HT-29 (cell line): Measurements from ENCODE around the gene EYA3. TPM values are rescaled to one million over a fixed set of nuclear protein-coding genes. Genes with fewer than 3 reads are reported as not detected.
"Not testable (repeated sequence)": the region's sequence is repeated elsewhere in the genome, so short reads cannot be mapped to it uniquely, and the experiment has no call there.

Experiments
- DNase-seq: peaks from one replicate; pipeline ENCODE4 v3.0.0-alpha.2; 2015; ENCODE audit warnings: low spot score
- total RNA-seq: library from RNA; depleted of rRNA; stranded (reverse); fragments of >200 nt; shearing (Covaris generic); gene quantifications from 2 replicates; pipeline ENCODE4 v1.2.3, GENCODE V29; 2014

EYA3 gene
- total RNA-seq, 1 experiment from 2014 or later = 4.4 TPM

DNA sequence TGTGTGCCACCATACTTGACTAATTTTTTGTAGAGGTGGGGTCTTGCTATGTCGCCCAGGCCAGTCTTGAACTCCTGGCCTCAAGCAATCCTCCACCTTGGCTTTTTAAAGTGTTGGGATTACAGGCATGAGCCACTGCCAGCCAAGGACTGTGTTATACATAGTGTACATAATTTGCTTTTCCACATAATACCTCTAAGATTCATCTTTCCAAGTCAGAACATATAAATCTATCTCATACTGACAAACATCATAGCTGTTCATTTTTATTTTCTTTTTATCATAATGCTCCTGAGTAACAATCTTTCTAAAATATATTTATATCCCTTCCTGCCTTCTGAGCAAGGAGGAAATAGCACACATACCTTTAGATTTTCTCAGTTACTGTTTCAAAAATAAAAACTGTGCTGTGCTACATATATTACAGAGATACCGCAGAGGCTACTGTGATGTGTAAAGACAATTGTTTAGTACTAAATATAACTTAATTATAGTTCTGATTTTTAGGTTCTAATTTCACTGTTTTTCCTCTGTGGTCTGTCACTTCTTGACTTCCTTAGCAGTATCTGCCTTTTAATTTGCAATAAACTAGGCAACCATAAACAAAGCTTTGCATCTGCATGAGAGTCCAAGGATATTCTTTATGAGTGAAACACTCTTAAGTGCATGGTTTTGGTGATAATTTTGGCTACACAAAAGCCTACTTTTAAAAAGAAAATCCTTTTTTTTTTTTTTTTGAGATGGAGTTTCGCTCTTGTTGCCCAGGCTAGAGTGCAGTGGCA lies 59.3 kb downstream of the EYA3 start:
- no peak for DNase-seq

DNA sequence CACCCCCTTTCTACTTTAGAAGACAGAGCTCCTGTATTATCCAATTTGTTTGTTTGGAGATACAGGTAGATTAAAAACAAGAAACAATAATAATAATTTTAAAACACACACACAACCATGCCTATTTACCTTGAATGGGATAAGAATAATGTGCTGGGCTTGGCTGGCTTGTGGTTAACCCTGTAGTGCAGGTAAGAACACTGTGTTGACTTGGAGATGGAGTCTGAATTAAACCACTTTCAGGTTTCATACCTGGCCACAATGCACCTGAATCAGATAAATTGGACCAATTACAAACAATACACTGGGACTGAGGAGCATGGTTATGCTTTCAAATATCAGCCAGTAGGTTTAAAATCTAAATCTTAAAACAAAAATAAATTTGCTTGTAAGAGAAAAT lies 60.8 kb downstream of the EYA3 start:
- no peak for DNase-seq

DNA sequence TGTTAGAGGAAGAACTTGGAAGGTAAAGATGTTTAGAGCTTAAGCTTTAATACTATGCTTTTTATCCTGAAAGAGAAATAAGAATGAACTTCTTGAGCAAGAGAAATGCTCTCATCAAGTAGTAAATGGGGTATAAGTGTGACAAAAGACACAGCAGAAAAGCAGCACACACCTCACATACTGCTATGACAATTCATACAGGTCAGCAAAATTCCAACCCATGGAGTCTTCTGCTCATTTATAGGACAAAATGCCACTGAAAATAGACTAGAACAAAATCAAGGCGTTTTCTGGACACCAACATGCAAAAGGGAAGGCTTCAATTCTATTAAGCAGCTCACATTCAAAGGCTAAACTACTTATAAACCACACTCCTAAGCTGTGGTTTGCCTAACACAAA lies 61.2 kb downstream of the EYA3 start:
- no peak for DNase-seq

DNA sequence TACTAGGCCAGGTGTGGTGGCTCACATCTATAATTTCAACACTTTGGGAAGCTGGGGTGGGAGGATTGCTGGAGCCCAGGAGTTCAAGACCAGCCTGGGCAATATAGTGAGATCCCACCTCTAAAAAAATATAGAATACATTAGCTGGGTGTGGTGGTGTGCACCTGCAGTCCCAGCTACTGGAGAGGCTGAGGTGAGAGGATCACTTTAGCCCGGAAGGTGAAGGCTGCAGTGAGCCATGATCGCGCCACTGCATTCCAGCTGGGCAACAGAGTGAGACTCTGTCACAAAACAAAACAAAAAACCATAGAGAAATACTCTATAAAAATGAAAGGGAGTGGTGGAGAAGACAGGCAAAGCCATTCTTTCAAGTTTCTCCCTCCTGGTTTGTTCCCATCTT lies 62.1 kb downstream of the EYA3 start:
- no peak for DNase-seq

DNA sequence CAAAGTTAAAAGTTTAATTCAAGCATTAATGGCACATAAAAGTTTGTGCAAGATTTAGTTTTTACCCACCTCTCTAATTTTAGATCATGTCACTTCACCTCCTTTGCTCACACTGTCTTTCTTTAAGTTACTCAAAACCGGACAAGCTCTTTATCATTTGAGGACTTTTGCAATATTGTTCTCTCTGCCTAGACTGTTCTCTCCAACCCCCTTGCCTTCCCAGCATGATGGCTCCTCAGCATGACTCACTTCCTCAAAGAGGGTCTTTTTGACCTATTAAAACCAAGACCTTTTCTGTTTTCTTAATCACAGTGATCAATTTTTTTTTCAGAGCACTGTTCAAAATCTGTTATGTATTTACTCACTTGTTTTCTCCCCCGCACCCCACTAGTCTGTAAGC lies 67.3 kb downstream of the EYA3 start:
- DNase-seq = no peak

DNA sequence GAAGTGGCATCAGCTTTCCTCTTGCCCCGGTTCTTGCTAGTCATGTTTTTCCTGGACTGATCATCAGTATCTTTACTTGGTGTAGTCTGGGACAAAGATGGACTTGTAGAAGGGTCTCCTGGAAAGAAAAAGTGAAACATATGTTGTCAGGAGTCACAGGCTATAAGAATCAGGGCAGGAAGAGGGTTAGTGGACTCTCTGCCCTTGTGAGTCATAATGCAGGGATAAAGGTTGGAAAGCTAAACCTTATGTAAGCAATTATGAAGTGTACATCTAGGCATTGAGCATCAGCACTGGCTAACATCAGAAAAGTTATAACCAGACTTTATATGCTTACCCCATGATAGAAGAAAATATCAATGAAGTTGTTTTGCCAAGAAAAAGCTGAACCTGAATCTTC lies 77.4 kb downstream of the EYA3 start:
- no peak for DNase-seq

DNA sequence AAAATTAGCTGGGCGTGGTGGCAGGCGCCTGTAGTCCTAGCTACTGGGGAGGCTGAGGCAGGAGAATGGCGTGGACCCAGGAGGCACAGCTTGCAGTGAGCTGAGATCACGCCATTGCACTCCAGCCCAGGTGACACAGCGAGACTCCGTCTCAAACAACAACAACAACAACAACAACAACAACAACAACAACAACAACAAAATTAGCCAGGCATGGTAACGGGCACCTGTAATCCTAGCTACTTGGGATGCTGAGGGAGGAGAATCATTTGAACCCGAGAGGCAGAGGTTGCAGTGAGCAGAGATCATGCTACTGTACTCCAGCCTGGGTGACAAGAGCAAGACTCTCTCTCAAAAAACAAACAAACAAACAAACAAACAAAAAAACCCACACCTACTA lies 85.3 kb downstream of the EYA3 start:
- DNase-seq = not testable (repeated sequence)

DNA sequence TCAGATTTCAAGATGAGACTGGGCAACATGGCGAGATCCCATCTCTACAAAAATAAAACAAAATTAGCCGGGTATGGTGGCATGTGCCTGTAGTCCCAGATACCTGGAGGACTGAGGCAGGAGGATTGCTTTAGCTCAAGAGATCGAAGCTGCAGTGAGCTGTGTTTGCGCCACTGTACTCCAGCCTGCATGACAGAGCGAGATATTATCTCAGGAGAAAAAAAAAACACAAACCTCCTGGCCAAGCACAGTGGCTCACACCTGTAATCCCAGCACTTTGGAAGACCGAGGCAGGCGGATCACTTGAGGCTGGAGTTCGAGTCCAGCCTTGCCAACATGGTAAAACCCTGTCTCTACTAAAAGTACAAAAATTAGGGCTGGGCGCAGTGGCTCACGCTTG lies 85.8 kb downstream of the EYA3 start:
- no peak for DNase-seq

DNA sequence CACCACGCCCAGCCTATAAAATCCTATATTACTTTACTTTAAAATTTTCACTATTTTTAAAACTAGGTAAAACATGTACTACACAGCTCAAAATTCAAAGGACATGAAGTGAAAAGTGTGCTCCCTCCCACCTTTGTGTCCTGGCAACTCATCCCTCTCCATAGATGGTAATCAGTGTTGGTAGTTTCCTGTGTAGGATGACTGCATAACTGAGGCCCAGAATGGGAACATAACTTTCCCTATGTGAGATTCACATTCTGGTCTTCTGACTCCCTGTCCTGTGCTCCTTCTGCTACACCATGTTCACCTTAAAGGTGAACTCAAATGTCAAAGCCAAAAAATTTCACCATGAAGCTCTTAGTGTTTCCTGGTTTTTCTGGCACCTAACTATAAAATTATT lies 89.4 kb downstream of the EYA3 start:
- no peak for DNase-seq

DNA sequence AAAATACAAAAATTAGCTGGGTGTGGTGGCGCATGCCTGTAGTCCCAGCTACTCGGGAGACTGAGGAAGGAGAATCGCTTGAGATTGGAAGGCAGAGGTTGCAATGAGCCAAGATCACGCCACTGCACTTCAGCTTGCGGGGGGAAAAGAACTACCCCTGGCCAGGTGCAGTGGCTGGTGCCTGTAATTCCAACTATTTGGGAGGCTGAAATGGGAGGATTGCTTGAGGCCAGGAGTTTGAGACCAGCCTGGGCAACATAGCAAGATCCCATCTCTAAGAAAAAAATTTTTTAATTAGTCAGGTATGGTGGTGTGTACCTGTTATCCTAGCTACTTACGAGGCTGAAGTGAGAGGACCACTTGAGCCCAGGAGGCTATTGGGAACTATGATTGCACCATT lies 93.9 kb downstream of the EYA3 start:
- not testable (repeated sequence) for DNase-seq

DNA sequence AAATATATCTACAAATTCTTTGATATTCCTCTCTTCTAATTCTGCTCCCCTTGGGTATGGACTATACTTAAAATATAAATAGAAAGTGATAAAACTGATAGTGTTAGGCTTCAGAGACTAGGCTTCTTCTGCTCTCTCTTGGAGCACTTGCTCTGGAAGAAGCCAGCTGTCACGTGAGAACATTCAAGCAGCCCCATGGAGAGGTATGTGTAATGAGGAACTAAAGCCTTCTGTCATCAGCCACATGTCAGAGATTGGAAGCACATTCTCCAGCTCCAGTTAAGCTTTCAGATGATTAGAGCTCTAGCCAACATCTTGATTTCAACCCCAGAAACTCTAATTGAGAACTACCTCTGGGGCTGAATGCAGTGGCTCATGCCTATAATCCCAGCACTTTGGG lies 94.3 kb downstream of the EYA3 start:
- no peak for DNase-seq

DNA sequence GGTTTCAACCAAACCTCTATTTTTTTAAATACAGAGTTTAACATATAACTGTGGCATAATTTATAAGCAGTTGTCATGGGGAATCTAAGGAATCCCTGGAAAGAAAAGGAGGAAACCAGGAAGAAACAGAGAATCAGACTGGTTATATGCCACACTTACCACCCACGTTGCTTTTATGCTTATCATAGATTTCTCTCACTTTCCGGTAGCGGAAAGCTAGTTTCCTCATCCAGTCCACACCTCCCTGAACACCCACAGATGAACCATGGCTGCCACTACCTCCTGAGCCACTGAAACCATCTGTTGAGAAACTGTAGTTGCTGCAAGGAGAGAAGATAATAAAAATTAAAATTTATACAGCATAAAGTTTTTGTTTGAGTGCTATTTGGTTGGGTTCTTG lies 95.2 kb downstream of the EYA3 start:
- DNase-seq = no peak

DNA sequence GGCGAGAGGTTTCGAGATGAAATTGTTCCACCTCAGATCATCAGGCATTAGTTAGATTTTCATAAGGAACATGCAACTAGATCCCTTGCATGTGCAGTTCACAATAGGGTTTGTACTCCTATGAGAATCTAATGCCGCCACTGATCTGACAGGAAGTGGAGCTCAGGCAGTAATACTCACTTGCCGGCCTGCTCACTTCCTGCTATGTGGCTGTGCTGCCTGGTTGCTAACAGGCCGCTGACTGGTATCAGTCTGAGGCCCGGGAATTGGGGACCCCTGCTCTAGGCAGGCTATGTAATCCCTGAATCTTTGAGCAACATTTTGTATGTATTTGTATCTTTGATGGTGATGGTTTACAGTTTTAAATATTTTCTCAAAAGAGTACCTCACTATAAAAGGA lies 96.1 kb downstream of the EYA3 start:
- DNase-seq = no peak

DNA sequence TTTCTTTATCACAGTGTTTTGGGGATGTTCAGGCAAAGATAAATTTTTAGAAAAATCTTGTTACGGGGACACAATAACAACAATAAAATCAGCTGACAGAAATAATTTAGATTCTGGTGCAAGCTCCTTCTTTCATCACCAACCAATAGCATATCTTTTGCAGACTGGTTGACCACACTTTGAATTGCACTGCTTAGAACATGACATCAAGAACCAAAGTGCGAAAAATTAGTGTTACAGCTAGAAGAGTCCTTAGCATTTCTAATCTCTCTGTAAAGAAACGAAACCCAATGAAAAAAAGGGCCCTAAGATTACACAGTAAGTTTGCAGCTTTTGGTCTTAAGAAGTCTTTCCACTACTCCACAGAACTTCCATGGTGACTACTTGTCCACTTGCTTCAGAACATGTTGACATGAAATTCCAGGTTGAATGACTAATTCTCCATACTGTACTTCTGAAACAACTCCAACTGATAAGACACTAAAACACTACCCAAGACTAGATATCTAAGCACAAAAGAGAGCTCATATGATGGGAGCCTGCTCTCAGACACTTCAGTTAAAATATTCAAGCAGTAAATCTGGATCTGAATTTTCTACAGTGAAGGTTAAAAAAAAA lies 97.4 kb downstream of the EYA3 start:
- DNase-seq = no peak

DNA sequence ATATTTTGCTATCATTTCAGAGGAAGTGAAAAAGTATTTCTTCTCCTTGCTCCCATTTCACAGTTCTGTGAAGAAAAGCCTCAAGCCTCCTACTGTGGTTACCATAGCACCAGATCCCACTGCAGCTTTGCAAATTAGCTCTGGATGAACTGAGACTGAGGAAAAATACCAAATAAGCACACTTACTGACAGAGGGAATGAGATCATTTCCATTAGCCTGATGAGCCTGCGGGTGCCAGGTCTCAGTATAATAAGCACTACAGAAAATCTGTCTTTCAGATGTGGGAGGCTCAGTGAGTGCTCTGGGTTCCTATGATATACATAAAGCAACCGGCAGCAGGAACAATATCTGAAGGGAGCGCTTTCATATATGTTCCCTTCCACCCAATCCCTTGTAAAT lies 107.3 kb downstream of the EYA3 start:
- no peak for DNase-seq

DNA sequence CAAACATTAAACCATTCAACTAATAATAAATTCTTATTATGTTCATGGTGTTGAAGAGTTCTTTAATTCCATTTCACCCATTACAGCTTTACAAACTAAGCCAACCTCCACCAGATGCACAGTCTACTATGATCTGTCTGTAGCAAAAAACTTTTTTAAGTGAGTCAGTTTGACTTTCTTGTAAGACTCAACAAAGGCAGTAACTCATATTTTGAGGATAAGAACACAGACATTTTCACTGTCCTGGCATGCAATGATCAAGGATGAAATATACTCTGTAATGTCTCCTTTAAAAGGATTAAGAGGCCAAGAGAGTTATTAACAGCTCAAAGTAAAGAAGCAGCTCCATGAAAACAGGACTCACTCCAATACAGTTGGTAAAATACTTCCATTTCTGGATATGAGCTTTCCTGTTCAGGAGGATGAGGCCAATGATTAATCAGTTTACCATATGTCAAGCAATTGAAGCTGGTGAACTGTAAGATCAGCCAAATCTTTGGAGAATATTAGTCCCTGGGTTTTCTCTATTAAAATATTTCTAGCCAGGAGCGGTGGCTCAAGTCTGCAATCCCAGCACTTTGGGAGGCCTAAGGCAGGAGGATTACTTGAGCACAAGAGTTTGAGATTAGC lies 108.1 kb downstream of the EYA3 start:
- no peak for DNase-seq

DNA sequence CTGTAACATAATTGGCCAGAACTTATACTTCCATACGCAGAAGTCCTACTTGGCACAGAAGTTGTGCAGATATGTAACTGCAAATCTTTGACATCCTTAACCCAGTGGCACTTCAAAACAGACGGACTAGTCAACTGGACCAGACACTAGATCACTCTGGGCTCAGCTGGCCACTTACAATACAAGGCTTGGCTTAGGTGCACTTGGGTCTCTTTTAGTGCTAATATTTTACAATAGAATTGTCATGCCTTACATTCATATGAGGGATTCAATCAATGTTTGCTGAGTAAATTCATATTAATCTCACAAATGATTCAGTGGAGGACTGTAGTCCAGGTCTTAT lies 108.6 kb downstream of the EYA3 start:
- no peak for DNase-seq

DNA sequence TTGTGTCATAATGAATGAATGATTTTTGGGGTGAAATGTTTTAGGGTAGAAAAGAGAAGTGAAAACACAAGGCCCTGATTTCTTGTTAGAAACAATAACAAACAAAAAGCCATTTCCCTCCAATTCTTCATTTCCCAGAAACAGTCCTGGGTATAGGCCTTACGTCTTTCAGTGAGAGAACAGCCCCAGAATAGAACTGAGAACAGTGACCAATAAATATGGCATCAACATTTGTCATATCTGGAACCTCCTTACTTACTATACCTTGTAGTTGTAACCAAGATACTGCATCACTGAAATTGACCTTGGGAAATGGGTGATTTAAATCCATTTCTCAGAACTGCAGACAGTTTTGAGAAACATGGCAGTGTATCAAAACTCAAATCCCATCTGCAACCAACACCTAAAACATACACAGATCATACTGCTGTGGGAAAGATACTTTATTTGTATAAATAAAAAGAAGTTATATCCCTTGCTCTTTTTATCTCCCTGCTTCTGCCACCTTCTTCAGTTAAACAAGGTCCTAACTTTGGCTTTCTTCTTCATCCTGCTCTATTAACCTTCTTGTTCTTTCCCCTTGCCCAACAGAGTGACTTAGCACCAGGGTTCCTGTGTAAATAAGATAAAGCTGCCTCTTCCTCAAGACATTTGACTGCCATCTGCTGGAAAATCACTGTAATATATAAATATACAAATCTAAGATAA lies 109.1 kb downstream of the EYA3 start:
- peak; percentile 47 for DNase-seq

DNA sequence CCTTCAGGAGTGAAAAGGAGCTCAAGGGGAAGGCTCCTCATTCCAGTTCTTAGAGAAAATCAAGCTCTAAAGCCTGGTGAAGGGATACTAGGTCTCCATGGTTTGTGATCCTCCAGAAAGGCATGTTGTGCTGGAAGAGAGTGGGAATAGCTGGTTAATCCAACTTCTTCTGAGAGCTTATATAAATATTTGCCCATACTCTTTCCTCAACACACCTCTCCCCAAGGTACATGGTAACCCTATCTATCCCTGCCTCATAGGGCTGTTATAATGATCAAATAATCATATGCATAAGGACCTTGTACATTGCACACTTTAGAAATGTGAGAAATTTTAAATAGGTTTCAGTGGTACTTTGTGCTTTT lies 114.0 kb downstream of the EYA3 start:
- DNase-seq = no peak

DNA sequence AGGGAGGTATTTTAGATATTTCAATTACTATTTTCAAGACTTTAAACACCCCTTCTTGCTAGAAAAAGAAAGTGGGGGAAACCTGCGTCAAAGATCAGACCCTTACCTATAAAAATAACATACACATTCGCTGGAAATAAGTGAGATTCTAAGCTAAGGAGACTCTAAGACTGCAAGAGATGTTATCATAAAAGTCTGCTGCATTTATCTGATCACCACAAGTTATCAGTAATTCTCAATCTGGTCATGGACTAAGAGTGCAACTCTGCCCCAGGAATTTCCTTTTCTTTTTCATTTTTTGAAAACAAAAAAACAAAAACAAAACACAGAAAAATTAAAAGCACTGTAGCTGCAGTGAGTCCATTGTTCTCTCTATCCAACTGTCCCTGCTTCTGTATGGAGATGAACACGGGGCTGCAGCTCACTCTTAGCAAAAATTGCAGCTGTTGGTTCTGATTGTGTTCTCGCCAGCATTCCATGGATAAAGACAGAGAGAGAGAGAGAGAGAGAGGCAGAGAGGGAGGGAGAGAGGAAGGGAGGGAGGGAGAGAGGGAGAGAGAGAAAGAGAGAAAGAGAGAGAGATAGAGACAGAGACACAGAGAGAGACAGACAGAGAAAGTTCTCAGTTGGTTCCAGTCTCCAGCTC lies 114.5 kb downstream of the EYA3 start:
- DNase-seq = no peak

DNA sequence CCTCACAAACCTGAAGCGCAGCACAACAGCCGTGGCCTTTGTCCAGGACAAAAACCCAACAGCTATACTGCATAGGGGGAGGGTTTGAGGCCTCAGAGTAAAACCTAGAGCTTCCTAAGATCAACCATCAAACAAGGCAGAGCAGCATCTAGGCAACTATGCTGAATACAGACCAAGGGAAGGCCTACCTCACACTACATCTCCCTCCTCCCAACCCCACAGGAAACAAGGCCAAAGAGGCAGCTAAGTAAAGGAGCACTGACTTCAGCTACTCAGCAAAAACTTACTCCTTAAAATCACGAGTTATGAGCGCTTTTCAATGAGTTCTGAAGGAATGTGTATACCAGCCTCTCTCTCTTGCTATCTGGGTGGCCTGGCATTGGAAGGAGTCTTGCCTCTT lies 116.3 kb downstream of the EYA3 start:
- no peak for DNase-seq

DNA sequence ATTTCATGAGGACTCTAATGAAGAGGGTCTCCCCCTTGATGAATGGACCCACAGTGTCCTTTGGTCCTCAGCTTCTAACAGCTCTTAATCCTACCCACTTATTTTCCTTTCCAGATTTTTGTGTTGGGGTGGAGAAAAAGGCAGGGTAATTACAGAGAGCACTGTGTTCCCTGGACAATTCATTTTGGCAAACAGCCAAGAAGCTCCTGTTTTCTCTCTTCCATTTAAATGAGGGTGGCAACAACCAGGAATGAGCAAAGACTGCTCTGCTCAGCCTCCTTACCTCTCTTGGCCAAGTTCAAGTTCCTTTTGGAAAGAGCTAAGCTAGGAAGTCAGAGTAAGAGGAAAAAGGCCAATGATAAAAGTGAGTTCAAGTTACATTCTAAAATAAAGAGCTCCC lies 116.7 kb downstream of the EYA3 start:
- peak; percentile 9 for DNase-seq
